Measurements from ENCODE around the gene SEPSECS.

DNA sequence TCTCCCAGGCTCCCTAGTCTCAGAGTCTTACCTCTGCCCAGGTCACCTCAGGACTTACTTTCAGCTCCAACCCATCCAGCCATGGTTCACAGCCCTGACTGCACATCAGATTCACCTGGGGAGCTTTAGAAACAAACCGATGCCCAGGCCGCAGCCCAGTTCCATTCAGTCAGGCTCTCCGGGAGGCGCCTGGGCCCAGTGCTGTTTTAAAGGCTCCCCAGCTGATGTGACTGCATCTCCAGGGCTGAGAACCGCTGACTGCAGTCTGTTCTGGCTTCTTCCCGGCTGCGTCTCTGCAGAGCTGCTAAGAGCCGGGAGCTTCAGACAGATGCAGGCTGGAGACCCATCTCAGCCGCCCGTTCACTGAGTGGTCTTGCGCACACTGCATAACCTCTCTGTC, 85.1 kb downstream of the SEPSECS start:
- no peak for TF ChIP-seq POLR2A (IDR thresholded peaks at IDR 0.05; ENCODE audit: low read depth, low read length)
- TF ChIP-seq POLR2AphosphoS5 (IDR thresholded peaks at IDR 0.05; ENCODE audit: low read depth, low read length), result no peak
- TF ChIP-seq TAF1 (IDR thresholded peaks at IDR 0.05; ENCODE audit: borderline replicate concordance, low read depth, low read length), result no peak

Measured in GM12892 (cell line).